ENCODE results near the gene AHNAK2.
"Not testable (repeated sequence)": the region's sequence is repeated elsewhere in the genome, so short reads cannot be mapped to it uniquely, and the experiment has no call there.

GRCh38 chr14:104905579-104905933 lies 72.6 kb downstream of the AHNAK2 start:
- not testable (repeated sequence) for TF ChIP-seq CTCF (conservative IDR thresholded peaks at IDR 0.05); ZFX (IDR thresholded peaks at IDR 0.05)
